Cardiac muscle cell (in vitro differentiated cells and primary cell): ENCODE results near the gene TNNI3K. TPM values are rescaled to one million over a fixed set of nuclear protein-coding genes. Genes with fewer than 3 reads are reported as not detected.

ENCODE experiments used
- DNase-seq, 2 donors: peaks; one replicate each; pipeline versions ENCODE4 v3.0.0 to v3.0.0-alpha.2; 2010 to 2017; ENCODE audit warnings: low read depth in 1 of 2, low spot score in 1 of 2
- H3K27ac ChIP-seq: fragments of 200-600 bp; sonication (generic); 2 replicates; pipeline ENCODE4 v1.5.1; 2016
- H3K27me3 ChIP-seq: fragments of 200-600 bp; sonication (generic); 2 replicates; pipeline ENCODE4 v1.6.0; 2016; ENCODE audit warnings: control low read depth
- H3K36me3 ChIP-seq: fragments of 200-600 bp; sonication (generic); 2 replicates; pipeline ENCODE4 v1.5.1; 2016; ENCODE audit warnings: control low read depth
- H3K4me1 ChIP-seq: fragments of 200-600 bp; sonication (generic); 2 replicates; pipeline ENCODE4 v1.8.1; 2017; ENCODE audit warnings: low read depth, mild to moderate bottlenecking, mixed run types
- H3K4me3 ChIP-seq: fragments of 200-600 bp; sonication (generic); 2 replicates; pipeline ENCODE4 v1.5.1; 2016; ENCODE audit warnings: mild to moderate bottlenecking
- H3K9me3 ChIP-seq: fragments of 200-600 bp; sonication (generic); 2 replicates; pipeline ENCODE4 v1.5.1; 2017; ENCODE audit warnings: low read depth, mild to moderate bottlenecking, control low read depth
- CTCF ChIP-seq: IDR thresholded peaks from 2 replicates; pipeline ENCODE4 v1.5.1; 2012; ENCODE audit warnings: low read depth, mild to moderate bottlenecking, low read length
- polyA plus RNA-seq: library from polyadenylated mRNA; unstranded; fragments of >200 nt; fragmentation: Nextera tagmentation; extraction: Ambion mirVana; gene quantifications from 2 replicates; pipeline ENCODE4 v1.2.1, GENCODE V29; 2016
- total RNA-seq: library from RNA; depleted of rRNA; stranded (reverse); fragments of >200 nt; gene quantifications from 2 replicates; pipeline ENCODE4 v1.2.3, GENCODE V29; 2016

The TNNI3K gene
- total and polyA plus RNA-seq, 2 experiments from 2014 or later, result 6.6 to 13.4 TPM

- no peak for TF ChIP-seq CTCF
- H3K4me1 ChIP-seq, result peaks cover 24% of the 10 kb centered on the region
- H3K27me3 ChIP-seq, result no peaks in the 10 kb centered on the region
- no peak overlapping the region for H3K4me3 ChIP-seq
- H3K36me3 ChIP-seq, result no peaks in the 10 kb centered on the region
- no peak overlapping the region for H3K27ac ChIP-seq
- no peaks in the 10 kb centered on the region for H3K9me3 ChIP-seq
- no peak for DNase-seq
These were observed 239.4 kb downstream of the TNNI3K start for GRCh38 chr1:74474585-74474984.

- Histone ChIP-seq H3K27me3 (no peaks in the 10 kb centered on the region), H3K9me3 (no peaks in the 10 kb centered on the region), H3K36me3 (no peaks in the 10 kb centered on the region), H3K27ac (no peak overlapping the region), H3K4me3 (no peak overlapping the region), H3K4me1 (peaks cover 4% of the 10 kb centered on the region)
- no peak for DNase-seq
- TF ChIP-seq CTCF, result no peak
These were observed 243.8 kb downstream of the TNNI3K start for GRCh38 chr1:74478979-74479378.

- DNase-seq, result no peak
- TF ChIP-seq CTCF, result no peak
- Histone ChIP-seq H3K27ac (no peak overlapping the region), H3K4me3 (no peak overlapping the region), H3K9me3 (no peaks in the 10 kb centered on the region), H3K4me1 (no peaks in the 10 kb centered on the region), H3K27me3 (no peaks in the 10 kb centered on the region), H3K36me3 (no peaks in the 10 kb centered on the region)
These were observed 244.9 kb downstream of the TNNI3K start for GRCh38 chr1:74480068-74480467.

GRCh38 chr1:74481607-74482006 lies 246.4 kb downstream of the TNNI3K start:
- no peaks in the 10 kb centered on the region for H3K4me1 ChIP-seq
- no peak for TF ChIP-seq CTCF
- DNase-seq, result no peak
- no peaks in the 10 kb centered on the region for H3K36me3 ChIP-seq
- H3K27me3 ChIP-seq, result no peaks in the 10 kb centered on the region
- no peak overlapping the region for H3K4me3 ChIP-seq
- H3K27ac ChIP-seq, result no peak overlapping the region
- no peaks in the 10 kb centered on the region for H3K9me3 ChIP-seq

- no peak for TF ChIP-seq CTCF
- Histone ChIP-seq H3K36me3 (no peaks in the 10 kb centered on the region), H3K4me3 (no peak overlapping the region), H3K4me1 (no peaks in the 10 kb centered on the region), H3K27ac (no peak overlapping the region), H3K9me3 (no peaks in the 10 kb centered on the region), H3K27me3 (no peaks in the 10 kb centered on the region)
- no peak for DNase-seq
These were observed 250.4 kb downstream of the TNNI3K start for GRCh38 chr1:74485622-74486021.

- DNase-seq, result no peak
- Histone ChIP-seq H3K36me3 (no peaks in the 10 kb centered on the region), H3K4me1 (no peaks in the 10 kb centered on the region), H3K4me3 (no peak overlapping the region), H3K9me3 (no peaks in the 10 kb centered on the region), H3K27me3 (no peaks in the 10 kb centered on the region), H3K27ac (no peak overlapping the region)
- TF ChIP-seq CTCF, result no peak
These were observed 250.8 kb downstream of the TNNI3K start for GRCh38 chr1:74486036-74486435.
